ENCODE results near the gene HLCS. TPM values are rescaled to one million over a fixed set of nuclear protein-coding genes. Genes with fewer than 3 reads are reported as not detected.

The HLCS gene
- total and polyA plus RNA-seq, 10 of the 15 experiments (the other 5 are each of a cell fraction or from before 2014, with no cell fraction given): 1.5 to 12.7 (median 9.6) TPM

DNA sequence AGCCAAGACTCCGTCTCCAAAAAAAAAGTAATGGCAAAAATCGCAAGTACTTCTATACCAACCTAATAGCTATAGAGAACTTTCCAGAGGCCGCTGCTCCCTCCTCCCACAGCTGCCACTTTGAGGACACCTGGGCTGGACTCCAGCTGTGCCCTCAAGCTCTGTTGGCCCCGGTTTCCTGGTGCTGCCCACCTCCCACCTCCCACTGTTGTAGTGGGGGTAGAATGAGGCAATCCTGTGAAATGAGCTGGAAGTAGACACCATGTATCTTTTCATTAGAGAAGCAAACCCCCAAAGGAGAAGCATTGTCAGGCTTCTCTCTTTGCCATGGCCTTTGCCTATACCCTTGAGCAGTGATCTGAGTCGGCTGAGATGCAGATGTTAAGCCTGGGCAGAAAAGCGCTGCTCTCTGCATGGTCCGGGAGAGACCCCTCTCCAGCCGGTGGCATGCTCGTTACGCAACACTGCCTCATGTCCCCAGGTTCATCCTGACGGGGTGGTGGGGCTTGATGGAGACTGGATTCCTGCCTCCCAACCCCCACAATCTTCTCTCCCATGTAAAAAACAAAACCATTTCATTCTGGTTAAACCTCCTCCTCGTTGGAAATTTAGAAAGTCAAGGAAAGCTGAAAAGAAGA is 227.9 kb downstream of the HLCS start:
- intact Hi-C loops (cut with micrococcal nuclease; ENCODE audit: unreplicated experiment): no loop called here
- ChIA-PET POLR2A (interaction anchor here (0.6 kb wide), 1 partner anchor 91 kb away, joined by 3 read pairs; no protein-coding TSS in a partner anchor), SMC1A (ENCODE audit: uncharacterized antibody, unreplicated experiment) (no interaction called here), RAD21 (ENCODE audit: unreplicated experiment) (no interaction called here), CTCF (interaction anchor here (1.3 kb wide), 1 partner anchor 108 kb away, joined by 3 read pairs; no protein-coding TSS in a partner anchor)
- TF ChIP-seq CHD2 (IDR thresholded peaks at IDR 0.05; ENCODE audit: borderline replicate concordance, low read depth, low read length) (no peak), NRF1 (conservative IDR thresholded peaks at IDR 0.05; ENCODE audit: low read depth, low read length) (no peak), SPI1 (IDR thresholded peaks at IDR 0.05; ENCODE audit: borderline replicate concordance, insufficient read depth, low read depth, low read length) (no peak), ZNF207 (IDR thresholded peaks at IDR 0.05; ENCODE audit: borderline replicate concordance) (no peak), RBBP5 (conservative IDR thresholded peaks at IDR 0.05) (no peak), PAX8 (IDR thresholded peaks at IDR 0.05) (no peak), NBN (IDR thresholded peaks at IDR 0.05) (no peak), FOXM1 (IDR thresholded peaks at IDR 0.05; ENCODE audit: low read depth, low read length) (no peak), DPF2 (IDR thresholded peaks at IDR 0.05) (no peak), MEF2A (IDR thresholded peaks at IDR 0.05; ENCODE audit: insufficient read depth, low read depth, low read length) (no peak)
- TF ChIP-seq, protein P1, sequence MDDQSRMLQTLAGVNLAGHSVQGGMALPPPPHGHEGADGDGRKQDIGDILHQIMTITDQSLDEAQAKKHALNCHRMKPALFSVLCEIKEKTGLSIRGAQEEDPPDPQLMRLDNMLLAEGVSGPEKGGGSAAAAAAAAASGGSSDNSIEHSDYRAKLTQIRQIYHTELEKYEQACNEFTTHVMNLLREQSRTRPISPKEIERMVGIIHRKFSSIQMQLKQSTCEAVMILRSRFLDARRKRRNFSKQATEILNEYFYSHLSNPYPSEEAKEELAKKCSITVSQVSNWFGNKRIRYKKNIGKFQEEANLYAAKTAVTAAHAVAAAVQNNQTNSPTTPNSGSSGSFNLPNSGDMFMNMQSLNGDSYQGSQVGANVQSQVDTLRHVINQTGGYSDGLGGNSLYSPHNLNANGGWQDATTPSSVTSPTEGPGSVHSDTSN (IDR thresholded peaks at IDR 0.05; ENCODE audit: insufficient replicate concordance, low read depth, low read length): no peak
- TF ChIP-seq, protein P2, sequence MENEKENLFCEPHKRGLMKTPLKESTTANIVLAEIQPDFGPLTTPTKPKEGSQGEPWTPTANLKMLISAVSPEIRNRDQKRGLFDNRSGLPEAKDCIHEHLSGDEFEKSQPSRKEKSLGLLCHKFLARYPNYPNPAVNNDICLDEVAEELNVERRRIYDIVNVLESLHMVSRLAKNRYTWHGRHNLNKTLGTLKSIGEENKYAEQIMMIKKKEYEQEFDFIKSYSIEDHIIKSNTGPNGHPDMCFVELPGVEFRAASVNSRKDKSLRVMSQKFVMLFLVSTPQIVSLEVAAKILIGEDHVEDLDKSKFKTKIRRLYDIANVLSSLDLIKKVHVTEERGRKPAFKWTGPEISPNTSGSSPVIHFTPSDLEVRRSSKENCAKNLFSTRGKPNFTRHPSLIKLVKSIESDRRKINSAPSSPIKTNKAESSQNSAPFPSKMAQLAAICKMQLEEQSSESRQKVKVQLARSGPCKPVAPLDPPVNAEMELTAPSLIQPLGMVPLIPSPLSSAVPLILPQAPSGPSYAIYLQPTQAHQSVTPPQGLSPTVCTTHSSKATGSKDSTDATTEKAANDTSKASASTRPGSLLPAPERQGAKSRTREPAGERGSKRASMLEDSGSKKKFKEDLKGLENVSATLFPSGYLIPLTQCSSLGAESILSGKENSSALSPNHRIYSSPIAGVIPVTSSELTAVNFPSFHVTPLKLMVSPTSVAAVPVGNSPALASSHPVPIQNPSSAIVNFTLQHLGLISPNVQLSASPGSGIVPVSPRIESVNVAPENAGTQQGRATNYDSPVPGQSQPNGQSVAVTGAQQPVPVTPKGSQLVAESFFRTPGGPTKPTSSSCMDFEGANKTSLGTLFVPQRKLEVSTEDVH (IDR thresholded peaks at IDR 0.05; ENCODE audit: low read depth, partially characterized antibody): no peak
- TF ChIP-seq, protein P3, sequence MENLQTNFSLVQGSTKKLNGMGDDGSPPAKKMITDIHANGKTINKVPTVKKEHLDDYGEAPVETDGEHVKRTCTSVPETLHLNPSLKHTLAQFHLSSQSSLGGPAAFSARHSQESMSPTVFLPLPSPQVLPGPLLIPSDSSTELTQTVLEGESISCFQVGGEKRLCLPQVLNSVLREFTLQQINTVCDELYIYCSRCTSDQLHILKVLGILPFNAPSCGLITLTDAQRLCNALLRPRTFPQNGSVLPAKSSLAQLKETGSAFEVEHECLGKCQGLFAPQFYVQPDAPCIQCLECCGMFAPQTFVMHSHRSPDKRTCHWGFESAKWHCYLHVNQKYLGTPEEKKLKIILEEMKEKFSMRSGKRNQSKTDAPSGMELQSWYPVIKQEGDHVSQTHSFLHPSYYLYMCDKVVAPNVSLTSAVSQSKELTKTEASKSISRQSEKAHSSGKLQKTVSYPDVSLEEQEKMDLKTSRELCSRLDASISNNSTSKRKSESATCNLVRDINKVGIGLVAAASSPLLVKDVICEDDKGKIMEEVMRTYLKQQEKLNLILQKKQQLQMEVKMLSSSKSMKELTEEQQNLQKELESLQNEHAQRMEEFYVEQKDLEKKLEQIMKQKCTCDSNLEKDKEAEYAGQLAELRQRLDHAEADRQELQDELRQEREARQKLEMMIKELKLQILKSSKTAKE (IDR thresholded peaks at IDR 0.05; ENCODE audit: low read depth, poor library complexity, severe bottlenecking): no peak
- no peaks in the 10 kb centered on the region for H3K79me2 ChIP-seq (ENCODE audit: control insufficient read depth, insufficient read depth, low read length)
- no peak overlapping the region for H3K27ac ChIP-seq (ENCODE audit: control insufficient read depth, insufficient read depth)
- ATAC-seq: no peak
- no peaks in the 10 kb centered on the region for H3K9me3 ChIP-seq (replicated peaks; ENCODE audit: control insufficient read depth, insufficient read depth, low read length)
- H3K4me3 ChIP-seq: no peak overlapping the region
- DNase-seq (ENCODE audit: low read depth, low spot score): no peak
- 43% methylated on average over 12 of the region's 12 CpGs for WGBS (ENCODE audit: insufficient coverage, insufficient replicate concordance, low lambda C conversion rate, missing lambda C conversion rate)
- H3K4me2 ChIP-seq (ENCODE audit: control insufficient read depth, insufficient read depth): no peak overlapping the region
- H4K20me1 ChIP-seq (ENCODE audit: control insufficient read depth, insufficient read depth): no peaks in the 10 kb centered on the region
- in situ Hi-C loops (cut with MboI): no loop called here
- BruUV-seq (replicated peaks): no TSS peak
- H2AFZ ChIP-seq (ENCODE audit: control insufficient read depth, low read depth, low read length): no peak overlapping the region
- no peak for FAIRE-seq
- H3K36me3 ChIP-seq (ENCODE audit: control insufficient read depth in 2 of 2, insufficient read depth in 2 of 2, low read length in 1 of 2): no peaks in the 10 kb centered on the region
- H3K27me3 ChIP-seq (replicated peaks in 1 of 2; ENCODE audit: control insufficient read depth in 2 of 2, insufficient read depth in 2 of 2, low read length in 1 of 2): peaks cover 0 to 2% of the 10 kb centered on the region in 2 experiments; a peak in 2 of 4 replicates
- H3K4me1 ChIP-seq (ENCODE audit: control insufficient read depth, insufficient read depth, low read length): no peaks in the 10 kb centered on the region
- H3K9ac ChIP-seq (ENCODE audit: control insufficient read depth, insufficient read depth, low read length): no peak overlapping the region

Data from GM12878 (cell line).